NCI-H345 (cell line): ENCODE data around the gene TMEM19.
A peak's percentile ranks its signal among the peaks of the same experiment; 100 is the strongest.
"Not testable (repeated sequence)": the region's sequence is repeated elsewhere in the genome, so short reads cannot be mapped to it uniquely, and the experiment has no call there.

Experiments
- DNase-seq: peaks from one replicate; lab custom pipeline; 2025; lab: John Stamatoyannopoulos, UW

The TMEM19 gene

DNA sequence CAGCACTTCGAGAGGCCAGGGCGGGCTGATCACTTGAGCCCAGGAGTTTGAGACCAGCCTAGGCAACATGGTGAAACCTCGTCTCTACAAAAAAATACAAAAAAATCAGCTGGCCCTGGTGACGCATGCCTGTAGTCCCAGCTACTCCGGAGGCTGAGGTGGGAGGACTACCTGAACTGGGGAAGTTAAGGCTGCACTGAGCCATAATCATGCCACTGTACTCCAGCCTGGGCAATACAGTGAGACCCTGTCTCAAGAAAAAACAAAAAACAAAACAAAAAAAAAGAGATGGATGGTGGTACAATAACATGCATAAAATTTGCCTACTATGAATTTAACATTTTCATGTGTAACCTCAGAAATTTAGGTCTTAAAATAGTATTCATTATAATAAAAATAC lies 19.6 kb upstream of the TMEM19 start:
- no peak for DNase-seq

DNA sequence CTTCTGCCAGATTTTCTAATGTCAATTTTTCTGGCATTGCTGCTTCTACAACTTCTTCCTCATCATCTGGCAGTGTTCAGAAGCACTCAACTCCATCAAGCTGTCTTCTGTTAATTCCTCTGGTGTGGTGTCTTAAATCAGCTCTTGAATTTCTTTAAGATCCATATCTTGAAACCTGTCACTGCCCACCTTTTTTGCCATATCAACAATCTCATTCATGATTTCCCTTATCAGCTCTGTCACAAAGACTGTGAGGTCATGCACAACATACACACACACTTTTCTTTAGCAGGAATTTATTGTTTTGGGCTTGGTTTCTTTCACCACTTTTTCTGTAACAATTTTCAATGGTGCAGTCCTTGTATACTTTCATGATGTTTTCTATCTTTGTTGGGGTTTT lies 14.6 kb upstream of the TMEM19 start:
- no peak for DNase-seq

DNA sequence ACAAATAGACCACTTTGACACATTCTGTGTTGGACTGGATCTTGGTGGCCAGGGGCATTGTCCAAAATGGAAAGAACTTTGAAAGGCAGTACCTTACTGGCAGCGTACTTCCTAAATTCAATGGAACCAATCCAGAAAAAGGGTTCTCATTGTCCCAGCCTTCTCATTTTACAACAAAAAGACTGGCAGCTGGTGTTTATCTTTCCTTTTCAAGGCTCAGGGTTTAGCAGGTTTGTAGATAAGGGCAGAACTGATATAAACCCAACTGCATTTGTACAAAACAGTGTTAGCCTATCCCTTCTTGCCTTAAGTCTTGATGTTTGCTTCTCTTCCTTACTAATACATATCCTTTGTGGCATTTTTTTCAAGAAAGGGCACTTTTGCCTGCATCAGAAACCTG lies 14.1 kb upstream of the TMEM19 start:
- peak; percentile 46 for DNase-seq

DNA sequence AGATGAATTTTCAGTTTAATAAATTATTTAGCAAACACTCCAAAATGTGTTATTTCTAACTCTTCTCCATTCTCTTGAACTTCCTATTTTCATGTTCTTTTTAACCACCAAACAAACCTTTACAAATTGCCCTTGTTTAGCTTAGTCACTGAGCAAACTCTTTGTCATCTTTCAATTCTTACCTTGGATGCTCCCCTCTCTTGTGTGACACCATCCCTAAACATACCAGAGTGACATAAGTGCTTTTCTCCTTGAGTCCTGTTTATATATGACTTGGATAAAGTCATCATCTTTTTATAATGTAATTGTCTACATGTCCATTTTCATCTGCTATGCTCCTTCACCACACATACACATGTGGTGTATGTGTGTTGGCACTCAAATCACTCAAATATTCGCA lies 3.4 kb upstream of the TMEM19 start:
- no peak for DNase-seq

DNA sequence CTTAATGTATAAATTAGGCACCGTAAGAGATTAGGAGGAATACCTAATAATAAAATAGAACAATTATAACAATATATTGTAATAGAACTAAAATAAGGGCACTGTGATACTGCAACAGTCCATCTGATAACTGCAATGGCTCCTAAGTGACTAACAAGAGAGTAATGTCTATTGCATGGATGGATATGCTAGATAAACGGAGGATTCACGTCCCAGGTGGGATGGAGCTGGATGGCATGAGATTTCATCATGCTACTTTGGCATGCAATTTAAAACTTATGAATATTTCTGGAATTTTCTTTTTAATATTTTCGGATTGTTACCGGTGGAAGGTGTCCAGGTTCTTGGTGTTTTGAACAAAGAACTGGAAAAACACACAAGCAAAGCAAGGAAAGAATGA lies 2.2 kb upstream of the TMEM19 start:
- DNase-seq = no peak

DNA sequence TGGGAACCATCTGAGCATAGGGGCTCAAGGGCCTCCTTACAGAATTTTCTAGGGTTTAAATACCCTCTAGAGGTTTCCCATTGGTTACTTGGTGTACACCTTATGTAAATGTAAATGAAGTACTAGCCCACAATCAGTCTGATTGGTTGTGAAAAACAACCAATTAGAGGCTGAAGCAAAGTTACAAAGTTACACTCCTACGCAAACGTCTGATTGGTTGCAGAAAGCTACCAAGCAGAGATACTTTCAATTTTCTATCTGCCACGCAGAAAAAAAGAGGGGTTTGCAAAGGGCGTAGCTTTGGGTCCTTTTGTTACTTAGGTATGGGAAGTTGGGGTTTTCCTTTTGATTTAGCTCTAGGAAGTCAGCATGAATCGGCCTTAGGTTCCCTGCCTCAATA lies 1.8 kb upstream of the TMEM19 start:
- DNase-seq = no peak

DNA sequence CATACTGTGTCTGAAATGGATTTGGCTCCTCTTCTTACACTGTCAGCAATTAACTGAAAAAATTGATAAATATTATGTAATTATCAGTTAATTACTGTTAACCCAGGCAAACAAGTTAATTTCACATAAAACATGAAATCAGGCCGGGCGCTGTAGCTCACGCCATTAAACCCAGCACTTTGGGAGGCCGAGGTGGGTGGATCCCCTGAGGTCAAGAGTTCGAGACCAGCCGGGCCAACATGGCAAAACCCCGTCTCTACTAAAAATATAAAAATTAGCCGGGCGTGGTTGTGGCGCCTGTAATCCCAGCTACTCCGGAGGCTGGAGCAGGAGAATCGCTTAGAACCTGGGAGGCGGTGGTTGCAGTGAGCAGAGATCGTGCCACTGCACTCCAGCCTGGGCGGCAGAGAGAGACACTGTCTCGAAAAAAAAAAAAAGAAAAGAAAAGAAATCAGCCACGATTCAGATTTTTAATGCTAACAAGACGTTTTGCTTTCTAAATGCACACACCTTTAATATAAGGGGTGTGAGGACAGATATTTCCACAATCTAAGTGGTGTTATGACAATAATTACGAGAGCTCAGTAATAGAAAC lies 473 bp upstream of the TMEM19 start:
- DNase-seq = no peak

DNA sequence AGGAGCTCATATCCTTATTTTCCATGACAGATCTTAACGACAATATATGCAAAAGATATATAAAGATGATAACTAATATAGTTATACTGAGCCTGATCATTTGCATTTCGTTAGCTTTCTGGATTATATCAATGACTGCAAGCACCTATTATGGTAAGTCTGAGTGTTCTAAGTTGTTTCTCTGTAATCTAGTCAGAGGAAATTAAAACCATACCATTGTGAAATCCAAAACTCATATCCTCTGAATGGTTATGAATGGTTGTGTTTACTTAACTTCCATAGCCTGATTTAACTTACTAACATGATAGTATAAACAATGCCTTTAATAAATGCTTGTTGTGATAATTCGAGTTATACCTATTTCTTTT lies 760 bp downstream of the TMEM19 start:
- DNase-seq = no peak

DNA sequence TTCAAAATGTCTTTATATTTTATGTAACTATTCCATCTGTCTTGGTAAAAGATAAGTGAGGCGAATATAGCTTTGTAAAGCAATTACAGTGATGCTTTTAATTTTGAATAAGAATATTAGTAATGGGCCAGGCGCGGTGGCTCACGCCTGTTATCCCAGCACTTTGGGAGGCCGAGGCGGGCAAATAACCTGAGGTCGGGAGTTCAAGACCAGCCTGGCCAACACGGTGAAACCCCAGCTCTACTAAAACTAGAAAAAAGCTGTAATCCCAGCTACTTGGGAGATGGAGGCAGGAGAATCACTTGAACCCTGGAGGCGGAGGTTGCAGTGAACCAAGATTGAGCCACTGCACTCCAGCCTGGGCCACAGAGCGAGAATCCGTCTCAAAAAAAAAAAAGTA lies 1.3 kb downstream of the TMEM19 start:
- DNase-seq = not testable (repeated sequence)

DNA sequence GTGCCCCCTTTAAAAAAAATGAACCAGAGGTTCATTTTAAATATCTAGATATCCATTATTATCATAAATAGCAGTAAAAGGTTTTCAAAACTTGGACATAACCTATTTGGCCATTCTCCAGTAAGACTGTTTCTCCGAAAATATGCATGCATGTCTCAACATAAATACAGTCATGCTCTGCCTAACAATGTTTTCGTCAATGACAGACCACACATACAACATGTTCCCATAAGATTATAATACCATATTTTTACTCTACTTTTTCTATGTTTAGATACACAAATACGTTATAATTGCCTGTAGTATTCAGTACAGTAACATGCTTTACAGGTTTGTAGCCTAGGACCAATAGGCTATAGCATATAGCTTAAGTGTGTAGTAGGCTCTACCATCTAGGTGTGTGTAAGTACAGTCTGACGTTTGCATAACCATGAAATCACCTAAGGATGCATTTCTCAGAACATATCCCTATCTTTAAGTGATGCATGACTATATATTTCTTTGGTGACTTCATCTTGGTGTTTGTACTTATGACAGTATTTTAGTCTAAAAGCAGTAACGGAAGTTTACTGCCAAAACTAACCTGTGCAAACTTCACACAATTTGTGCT lies 3.2 kb downstream of the TMEM19 start:
- DNase-seq = no peak

DNA sequence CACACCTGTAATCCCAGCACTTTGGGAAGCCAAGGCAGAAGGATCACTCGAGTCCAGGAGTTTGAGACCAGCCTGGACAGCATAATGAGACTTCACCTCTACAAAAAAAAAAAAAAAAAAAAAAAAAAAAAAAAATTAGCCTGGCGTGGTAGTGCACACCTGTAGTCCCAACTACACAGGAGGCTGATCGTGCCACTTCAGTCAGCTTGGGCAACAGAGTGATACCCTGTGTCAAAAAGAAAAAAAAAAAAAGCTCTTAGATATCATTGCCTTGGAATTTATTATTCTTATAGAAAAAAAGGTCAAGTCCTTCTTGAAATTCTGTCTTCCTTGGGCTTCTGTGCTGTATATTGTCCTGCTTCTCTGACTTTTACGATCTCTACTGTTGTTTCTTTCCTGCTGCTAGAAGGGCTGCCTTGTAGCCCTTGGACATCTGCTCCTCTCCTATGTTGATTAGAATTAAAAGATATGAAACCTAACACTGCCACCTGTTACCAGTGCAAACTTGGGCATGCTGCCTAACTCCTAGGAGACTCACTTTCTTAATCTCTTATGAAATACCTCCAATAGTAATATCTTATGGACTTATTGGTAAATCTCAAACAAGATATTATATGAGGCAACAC lies 5.7 kb downstream of the TMEM19 start:
- no peak for DNase-seq

DNA sequence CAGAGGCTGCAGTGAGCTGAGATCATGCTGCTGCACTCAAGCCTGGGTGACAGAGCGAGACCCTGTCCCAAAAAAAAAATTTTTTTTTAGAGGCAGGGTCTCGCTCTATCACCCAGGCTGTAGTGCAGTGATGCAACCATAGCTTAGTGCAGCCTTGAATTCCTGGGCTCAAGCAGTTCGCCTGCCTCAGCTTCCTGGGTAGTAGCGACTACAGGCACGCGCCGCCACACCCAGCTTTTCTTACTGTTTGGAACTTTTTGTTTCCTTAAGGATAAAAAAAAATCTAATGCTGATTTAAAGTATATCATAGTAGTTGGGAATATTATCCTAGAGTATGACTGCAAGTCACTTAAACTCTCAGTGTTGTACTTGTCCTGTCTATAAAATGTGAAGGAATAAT lies 7.2 kb downstream of the TMEM19 start:
- no peak for DNase-seq

DNA sequence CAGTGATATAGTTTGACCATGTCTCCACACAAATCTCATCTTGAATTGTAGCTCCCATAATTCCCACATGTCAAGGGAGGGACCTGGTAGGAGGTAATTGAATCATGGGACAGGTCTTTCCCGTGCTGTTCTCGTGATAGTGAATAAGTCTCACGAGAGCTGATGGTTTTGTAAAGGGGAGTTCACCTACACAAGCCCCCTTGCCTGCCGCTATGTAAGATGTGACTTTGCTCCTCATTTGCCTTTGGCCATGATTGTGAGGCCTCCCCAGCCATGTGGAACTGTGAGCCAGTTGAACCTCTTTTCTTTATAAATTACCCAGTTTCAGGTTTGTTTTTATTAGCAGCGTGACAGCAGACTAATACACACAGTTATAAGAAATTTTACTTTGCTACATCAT lies 7.8 kb downstream of the TMEM19 start:
- not testable (repeated sequence) for DNase-seq

DNA sequence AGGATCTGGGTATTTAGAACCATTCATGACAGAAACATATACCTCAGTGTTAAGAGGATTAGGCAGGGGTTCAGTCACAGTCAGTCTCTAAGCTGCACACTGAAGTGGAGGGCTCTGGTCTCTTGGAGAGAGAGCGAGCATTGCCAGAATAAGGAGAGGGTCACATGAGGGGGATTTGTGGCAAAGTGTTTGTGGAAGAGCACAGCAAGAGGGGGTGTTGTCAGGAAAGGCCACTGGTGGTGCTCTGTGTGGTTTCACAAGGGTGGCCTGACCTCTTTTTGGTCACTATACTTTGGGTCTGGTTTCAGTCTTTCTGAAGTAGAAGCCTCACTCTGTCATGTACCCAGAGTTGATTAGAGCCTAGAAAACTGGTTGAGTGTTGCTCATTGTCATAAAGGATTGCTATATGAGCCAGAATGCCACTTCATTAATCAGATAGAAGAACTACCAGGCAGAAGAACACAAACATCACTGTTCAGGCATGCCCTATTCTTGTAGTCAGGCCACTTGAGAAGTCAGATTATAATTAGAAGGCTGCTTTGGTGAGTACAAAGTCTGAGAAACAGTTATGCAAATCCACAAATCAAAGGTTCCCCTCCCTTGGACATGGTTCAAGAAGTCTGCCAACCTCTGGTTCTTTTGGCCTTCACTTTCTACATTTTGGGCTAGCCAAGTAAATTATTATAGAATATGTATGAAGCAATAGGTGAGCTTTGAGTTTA lies 8.4 kb downstream of the TMEM19 start:
- DNase-seq = no peak

DNA sequence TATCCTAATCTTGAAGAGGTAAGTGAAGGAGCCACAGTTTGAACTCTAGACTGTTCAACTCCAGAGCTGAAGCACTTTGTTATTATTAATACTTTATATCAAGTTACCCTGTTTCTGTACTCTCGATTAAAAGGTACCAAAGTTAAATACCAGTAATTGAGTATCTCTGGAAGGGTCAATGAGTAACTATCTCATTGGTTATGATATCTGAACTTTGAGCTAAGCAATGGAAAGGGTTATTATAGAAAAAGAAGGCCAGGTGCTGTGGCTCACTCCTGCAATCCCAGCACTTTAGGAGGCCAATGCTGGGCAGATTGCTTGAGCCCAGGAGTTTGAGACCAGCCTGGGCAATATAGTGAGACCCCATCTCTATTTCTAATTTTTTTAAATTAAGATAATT lies 9.9 kb downstream of the TMEM19 start:
- DNase-seq = no peak

DNA sequence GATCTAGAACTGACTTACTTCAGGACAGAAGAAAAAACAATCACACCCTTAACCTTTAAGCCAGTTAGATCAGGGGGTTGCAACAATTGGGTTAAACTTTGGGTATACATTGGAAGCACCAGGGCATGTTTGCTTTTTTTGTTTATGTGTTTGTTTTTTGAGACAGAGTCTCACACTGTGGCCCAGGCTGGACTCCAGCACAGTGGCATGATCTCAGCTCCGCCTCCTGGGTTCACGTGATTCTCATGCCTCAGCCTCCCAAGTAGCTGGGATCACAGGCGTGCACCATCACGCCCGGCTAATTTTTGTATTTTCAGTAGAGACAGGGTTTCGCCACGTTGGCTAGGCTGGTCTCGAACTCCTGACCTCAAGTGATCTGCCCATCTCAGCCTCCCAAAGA lies 16.3 kb downstream of the TMEM19 start:
- not testable (repeated sequence) for DNase-seq

DNA sequence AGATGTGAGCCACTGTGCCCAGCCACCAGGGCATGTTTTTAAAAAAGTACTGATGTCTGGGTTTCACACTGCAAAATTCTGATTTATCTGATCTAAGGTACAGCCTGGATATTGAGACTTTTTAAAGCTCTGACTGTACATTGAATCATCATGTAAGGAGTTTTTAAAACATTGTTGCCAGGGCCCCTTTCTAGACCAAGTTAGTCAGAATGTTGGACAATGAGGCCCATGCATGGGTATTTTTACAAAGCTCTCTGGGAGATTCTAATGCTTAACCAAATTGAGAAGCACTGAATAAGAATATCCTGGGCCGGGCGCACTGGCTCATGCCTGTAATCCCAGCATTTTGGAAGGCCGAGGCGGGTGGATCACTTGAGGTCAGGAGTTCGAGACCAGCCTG lies 16.7 kb downstream of the TMEM19 start:
- DNase-seq = no peak

DNA sequence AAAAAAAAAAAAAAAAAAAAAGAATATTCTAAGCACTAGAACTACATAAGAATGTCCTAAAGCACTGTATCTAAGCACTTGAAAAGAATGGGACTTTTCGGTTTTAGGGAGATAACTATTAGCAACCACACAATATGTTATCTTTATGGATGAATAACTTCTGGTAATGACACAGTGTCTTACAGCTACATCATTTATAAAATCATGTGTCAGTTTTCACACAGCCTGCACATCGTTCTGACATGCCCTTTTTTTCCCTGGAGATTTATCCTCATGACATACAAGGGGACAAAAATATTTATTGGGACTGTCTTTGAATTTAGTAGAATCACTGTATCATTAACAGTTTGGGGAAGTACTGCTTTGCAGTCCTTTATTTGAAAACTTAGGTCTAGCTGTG lies 17.3 kb downstream of the TMEM19 start:
- no peak for DNase-seq

DNA sequence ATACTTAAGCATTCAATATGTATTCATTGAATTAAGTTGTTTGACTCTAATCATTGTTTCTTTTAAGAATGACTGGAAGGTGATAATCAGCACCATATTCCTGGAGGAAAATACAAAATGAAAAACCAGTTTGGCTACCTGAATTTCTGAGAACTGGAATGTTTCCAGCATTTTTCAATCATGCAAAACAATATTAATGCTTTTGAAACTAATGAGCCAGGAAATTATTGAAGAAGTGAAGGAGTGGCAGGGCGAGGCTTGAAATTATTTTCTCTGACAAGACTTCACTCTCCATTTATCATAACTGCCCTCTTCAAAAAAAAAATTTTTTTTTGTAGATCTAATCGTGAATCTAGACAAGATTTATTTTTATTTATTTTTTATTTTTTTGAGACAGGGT lies 19.0 kb downstream of the TMEM19 start:
- no peak for DNase-seq

DNA sequence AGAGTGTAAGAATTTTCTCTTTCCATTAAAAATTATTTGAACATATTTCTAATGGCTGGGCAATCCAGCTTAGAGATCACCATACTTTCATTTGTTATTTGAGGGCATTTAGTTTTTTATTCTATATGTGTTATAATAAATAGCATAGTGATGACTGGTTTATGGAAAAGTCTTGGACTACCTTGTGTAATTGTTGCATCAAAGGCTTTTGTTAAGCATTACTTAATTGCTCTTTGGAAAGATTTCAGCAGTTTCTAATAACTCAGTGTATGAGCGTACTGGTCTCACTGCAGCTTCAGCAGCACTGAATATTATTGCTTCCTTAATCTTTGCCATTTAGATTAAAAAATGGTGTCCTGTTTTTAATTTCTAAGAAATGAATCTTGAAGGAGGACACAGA lies 22.8 kb downstream of the TMEM19 start:
- DNase-seq = no peak

DNA sequence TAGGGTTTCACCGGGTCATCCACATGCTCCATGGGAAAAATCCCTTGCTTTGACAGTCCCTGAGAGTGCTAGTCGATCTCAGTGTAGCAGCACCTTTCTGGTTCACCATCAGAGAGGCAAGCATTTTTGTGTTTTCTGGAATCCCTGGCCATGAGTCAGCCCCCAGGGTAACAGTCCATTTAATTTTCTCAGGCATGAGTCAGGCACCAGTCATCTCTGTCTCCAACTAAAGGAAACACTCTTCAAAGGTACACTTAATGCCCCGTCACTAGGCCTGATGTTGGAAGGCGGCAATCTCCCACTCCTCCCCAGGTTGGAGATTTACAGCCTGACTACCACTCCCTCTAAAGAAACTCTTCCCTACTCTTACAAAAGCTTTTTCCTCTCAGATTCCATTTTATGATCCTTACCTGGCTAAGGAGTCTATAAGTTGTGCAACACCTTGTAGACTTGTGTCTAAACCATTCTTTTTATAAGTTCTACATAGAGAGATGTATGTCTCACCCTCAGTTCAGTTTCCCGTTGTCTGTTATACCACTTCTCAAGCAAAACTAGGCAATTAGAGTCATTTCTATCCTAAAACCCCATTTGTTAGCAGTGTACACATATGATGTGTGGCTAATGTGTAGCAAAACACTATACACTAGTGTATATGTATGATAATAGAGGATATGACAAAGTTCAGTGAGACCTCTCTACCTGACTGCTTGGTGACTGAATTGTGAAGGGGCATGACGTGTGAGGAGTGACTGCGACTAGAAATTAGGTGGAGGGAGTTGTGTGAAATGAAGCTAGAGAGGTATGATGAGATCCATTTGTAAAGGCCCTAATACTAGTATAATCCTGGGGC lies 24.6 kb downstream of the TMEM19 start:
- DNase-seq = no peak

DNA sequence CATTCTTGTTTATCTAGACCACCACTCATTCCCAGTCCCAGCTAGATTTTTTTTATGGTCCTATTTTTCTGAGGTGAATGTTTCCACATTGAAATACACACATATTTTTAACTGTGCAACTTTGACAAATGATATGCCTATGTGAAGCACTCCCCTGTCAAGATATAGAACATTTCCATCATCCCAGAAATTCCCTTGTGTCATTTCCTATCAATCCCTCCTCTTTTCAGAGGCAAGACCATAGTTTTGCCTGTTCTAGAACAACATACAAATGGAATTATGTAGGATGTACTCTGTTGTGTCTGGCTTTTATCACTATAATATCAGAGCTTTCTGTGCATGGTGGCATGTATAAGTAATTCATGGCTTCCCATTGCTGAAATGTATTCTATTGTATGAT lies 32.7 kb downstream of the TMEM19 start:
- DNase-seq = no peak
